Measurements from ENCODE around the gene IBA57. TPM values are rescaled to one million over a fixed set of nuclear protein-coding genes. Genes with fewer than 3 reads are reported as not detected.

The IBA57 gene
- total RNA-seq, 4 donors from 2014 or later: 4.0 to 15.0 (median 11.7) TPM

- no peak overlapping the region for H3K4me3 ChIP-seq (replicated peaks in 1 of 3)
- H3K9me3 ChIP-seq: no peaks in the 10 kb centered on the region
- DNase-seq: no peak
- no peaks in the 10 kb centered on the region for H3K27me3 ChIP-seq
- 78 to 84% methylated on average over 6 to 13 of the region's 16 CpGs for WGBS, 2 donors
- intact Hi-C loops (cut with DNase I): loop anchor here (5.0 kb wide), 1 partner anchor 37 kb away; the partner anchor contains the start of gene MRPL55
- no peak overlapping the region for H3K27ac ChIP-seq
- H3K36me3 ChIP-seq: peaks cover 12 to 16% of the 10 kb centered on the region in 2 donors
- H3K4me1 ChIP-seq: peaks cover 23 to 50% of the 10 kb centered on the region in 2 donors
- TF ChIP-seq CTCF (IDR thresholded peaks at IDR 0.05) (no peak), POLR2A (IDR thresholded peaks at IDR 0.05) (no peak)
Observed at GRCh38 chr1:228144193-228144992, 21.2 kb upstream of the IBA57 start.

- WGBS, 2 donors: 92 to 100% methylated on average over 1 to 5 of the region's 8 CpGs
- no peak for DNase-seq
- Histone ChIP-seq H3K4me3 (replicated peaks in 1 of 3) (no peak overlapping the region), H3K36me3 (peaks cover 12 to 16% of the 10 kb centered on the region in 2 donors), H3K27ac (no peak overlapping the region), H3K27me3 (no peaks in the 10 kb centered on the region), H3K4me1 (peaks cover 23 to 55% of the 10 kb centered on the region in 2 donors), H3K9me3 (no peaks in the 10 kb centered on the region)
- TF ChIP-seq POLR2A (IDR thresholded peaks at IDR 0.05): no peak
- no peak for TF ChIP-seq CTCF (IDR thresholded peaks at IDR 0.05)
- intact Hi-C loops (cut with DNase I): loop anchor here (5.0 kb wide), 1 partner anchor 38 kb away; the partner anchor contains the start of gene MRPL55
Observed at GRCh38 chr1:228144993-228145343, 20.6 kb upstream of the IBA57 start.

GRCh38 chr1:228145463-228146416, 19.9 kb upstream of the IBA57 start:
- no peak for DNase-seq
- no peaks in the 10 kb centered on the region for H3K27me3 ChIP-seq
- H3K4me3 ChIP-seq (replicated peaks in 1 of 3): no peak overlapping the region
- intact Hi-C loops (cut with DNase I): no loop called here
- H3K27ac ChIP-seq: no peak overlapping the region
- no peaks in the 10 kb centered on the region for H3K9me3 ChIP-seq
- H3K36me3 ChIP-seq: peaks cover 12 to 16% of the 10 kb centered on the region in 2 donors
- no peak for TF ChIP-seq CTCF (IDR thresholded peaks at IDR 0.05)
- TF ChIP-seq POLR2A (IDR thresholded peaks at IDR 0.05): no peak
- peaks cover 23 to 62% of the 10 kb centered on the region in 2 donors for H3K4me1 ChIP-seq
- 93 to 94% methylated on average over 14 to 17 of the region's 31 CpGs for WGBS, 2 donors

GRCh38 chr1:228146417-228147150, 19.0 kb upstream of the IBA57 start:
- no peak overlapping the region for H3K4me3 ChIP-seq (replicated peaks in 1 of 3)
- TF ChIP-seq POLR2A (IDR thresholded peaks at IDR 0.05) (no peak), CTCF (IDR thresholded peaks at IDR 0.05) (no peak)
- H3K4me1 ChIP-seq: peaks cover 15 to 62% of the 10 kb centered on the region in 2 donors
- H3K27me3 ChIP-seq: no peaks in the 10 kb centered on the region
- H3K36me3 ChIP-seq: peaks cover 12 to 16% of the 10 kb centered on the region in 2 donors
- H3K9me3 ChIP-seq: no peaks in the 10 kb centered on the region
- intact Hi-C loops (cut with DNase I): no loop called here
- no peak overlapping the region for H3K27ac ChIP-seq
- DNase-seq: no peak
- 84 to 93% methylated on average over 8 to 14 of the region's 18 CpGs for WGBS, 2 donors
